MM.1S (cell line): ENCODE measurements around the gene SUPT6H.
"Not testable (repeated sequence)": the region's sequence is repeated elsewhere in the genome, so short reads cannot be mapped to it uniquely, and the experiment has no call there.

Experiments used
- EZH2 ChIP-seq: fragments of 300-600 bp; sonication (generic); optimal IDR thresholded peaks from 2 replicates; pipeline ENCODE3; 2017; ENCODE audit warnings: low read depth, mild to moderate bottlenecking, antibody characterized with exemption, low read length, mixed read lengths
- TF ChIP-seq, protein P1 (sequence below): fragments of 300-600 bp; sonication (generic); IDR thresholded peaks from 2 replicates; pipeline ENCODE4 v1.5.1; 2016; ENCODE audit warnings: antibody characterized with exemption, low read length, mixed read lengths

DNA sequence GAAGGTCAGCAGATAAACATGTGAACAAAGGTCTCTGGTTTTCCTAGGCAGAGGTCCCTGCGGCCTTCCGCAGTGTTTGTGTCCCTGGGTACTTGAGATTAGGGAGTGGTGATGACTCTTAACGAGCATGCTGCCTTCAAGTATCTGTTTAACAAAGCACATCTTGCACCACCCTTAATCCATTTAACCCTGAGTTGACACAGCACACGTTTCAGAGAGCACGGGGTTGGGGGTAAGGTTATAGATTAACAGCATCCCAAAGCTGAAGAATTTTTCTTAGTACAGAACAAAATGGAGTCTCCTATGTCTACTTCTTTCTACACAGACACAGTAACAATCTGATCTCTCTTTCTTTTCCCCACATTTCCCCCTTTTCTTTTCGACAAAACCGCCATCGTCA is 3.7 kb upstream of the SUPT6H start:
- TF ChIP-seq, protein P1, sequence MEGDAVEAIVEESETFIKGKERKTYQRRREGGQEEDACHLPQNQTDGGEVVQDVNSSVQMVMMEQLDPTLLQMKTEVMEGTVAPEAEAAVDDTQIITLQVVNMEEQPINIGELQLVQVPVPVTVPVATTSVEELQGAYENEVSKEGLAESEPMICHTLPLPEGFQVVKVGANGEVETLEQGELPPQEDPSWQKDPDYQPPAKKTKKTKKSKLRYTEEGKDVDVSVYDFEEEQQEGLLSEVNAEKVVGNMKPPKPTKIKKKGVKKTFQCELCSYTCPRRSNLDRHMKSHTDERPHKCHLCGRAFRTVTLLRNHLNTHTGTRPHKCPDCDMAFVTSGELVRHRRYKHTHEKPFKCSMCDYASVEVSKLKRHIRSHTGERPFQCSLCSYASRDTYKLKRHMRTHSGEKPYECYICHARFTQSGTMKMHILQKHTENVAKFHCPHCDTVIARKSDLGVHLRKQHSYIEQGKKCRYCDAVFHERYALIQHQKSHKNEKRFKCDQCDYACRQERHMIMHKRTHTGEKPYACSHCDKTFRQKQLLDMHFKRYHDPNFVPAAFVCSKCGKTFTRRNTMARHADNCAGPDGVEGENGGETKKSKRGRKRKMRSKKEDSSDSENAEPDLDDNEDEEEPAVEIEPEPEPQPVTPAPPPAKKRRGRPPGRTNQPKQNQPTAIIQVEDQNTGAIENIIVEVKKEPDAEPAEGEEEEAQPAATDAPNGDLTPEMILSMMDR: not testable (repeated sequence)
- TF ChIP-seq EZH2: not testable (repeated sequence)
